OCI-M2 (cell line): ENCODE results near the gene ZSCAN26.
A peak's percentile ranks its signal among the peaks of the same experiment; 100 is the strongest.
"Not testable (repeated sequence)": the region's sequence is repeated elsewhere in the genome, so short reads cannot be mapped to it uniquely, and the experiment has no call there.

Experiments used
- DNase-seq: peaks from one replicate; lab custom pipeline; 2025; ENCODE audit not compliant: unreplicated experiment; lab: John Stamatoyannopoulos, UW

The ZSCAN26 gene

DNA sequence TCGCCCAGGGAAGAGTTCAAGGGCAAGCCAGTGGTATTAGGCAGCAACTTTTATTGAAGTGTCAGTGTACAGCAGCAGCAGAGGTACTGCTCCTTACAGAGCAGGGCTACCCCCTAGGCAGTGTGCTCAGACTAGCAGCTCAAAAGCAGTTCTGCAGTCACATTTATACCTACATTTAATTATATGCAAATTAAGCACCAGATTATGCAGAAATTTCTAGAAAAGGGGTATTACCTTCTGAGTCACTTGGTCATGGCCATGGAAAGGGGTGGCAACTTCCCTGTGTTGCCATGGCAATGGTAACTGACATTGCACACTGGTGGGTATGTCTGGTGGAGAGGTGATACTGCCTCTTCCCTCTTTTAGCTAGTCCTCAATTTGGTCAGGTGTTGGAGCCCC is 12.8 kb upstream of the ZSCAN26 start:
- no peak for DNase-seq

DNA sequence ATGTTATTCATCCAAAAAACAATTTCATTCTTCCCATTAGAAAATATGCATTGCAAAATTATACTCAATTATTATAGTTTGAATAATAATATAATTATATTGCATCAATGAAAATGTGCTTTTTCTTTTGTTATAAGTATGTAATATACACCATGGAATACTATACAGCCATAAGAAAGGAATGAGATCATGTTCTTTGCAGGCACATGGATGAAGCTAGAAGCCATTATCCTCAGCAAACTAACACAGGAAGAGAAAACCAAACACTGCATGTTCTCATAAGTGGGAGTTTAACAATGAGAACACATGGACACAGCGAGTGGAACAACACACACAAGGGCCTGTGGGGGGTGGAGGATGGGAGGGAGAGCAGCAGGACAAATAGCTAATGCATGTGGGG is 9.9 kb upstream of the ZSCAN26 start:
- DNase-seq, result no peak

DNA sequence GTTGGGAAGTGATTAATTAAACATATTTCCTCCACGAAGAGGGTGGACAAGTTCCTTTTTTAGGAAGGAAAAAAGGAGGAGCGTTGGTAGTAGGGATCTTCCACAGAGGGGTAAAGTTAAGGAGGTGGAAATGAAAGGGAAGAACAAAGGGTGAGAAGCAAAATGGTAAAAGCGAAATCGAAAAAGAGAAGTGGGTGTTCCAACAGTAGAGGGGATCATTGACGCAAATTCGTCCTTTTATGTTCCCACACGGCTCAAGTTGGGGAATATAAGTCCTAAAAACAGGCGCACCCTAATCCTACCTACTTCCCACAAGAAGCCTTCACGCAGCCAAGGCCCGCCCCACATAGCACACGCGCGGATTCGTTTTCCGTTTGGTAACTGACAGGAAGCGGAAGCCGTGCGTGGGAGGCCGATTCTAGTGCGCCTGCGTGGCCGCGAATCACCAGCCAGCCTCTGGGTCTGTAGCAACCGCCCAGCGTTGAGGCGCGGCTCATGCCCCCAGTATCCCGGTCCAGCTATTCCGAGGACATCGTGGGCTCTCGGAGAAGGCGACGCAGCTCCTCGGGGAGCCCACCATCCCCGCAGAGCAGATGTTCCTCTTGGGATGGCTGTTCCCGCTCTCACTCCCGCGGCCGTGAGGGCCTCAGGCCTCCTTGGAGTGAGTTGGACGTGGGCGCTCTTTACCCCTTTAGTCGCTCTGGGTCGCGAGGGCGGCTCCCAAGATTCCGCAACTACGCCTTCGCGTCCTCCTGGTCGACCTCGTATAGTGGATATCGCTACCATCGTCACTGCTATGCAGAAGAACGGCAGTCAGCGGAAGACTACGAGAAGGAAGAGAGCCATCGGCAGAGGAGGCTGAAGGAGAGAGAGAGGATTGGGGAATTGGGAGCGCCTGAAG is 7.8 kb upstream of the ZSCAN26 start, which contains the start of gene NKAPL:
Gene NKAPL, plus strand, starts transcription at position 421 of the 901 bp plus-strand sequence. Its CDS starts 75 bp downstream, at position 496.
- DNase-seq, result no peak

DNA sequence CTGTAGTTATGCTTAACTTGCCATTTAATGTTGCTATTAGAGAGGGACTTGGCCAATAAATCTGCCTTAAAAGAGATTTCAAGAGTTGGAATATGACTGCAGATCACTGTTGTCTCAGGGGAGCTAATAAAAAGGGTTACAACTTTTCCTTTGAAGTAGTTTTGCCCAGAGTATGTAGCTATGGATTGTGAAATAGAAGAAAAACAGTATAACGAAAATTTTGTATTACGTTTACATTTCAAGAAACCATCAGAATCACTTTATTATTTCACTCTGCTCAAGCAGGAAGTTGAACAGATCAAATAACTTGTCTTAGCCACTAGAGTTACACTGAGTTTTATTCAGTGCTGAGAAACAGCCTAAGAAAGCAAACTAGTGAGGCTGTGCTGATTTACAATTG is 3.0 kb upstream of the ZSCAN26 start:
- DNase-seq, result no peak

DNA sequence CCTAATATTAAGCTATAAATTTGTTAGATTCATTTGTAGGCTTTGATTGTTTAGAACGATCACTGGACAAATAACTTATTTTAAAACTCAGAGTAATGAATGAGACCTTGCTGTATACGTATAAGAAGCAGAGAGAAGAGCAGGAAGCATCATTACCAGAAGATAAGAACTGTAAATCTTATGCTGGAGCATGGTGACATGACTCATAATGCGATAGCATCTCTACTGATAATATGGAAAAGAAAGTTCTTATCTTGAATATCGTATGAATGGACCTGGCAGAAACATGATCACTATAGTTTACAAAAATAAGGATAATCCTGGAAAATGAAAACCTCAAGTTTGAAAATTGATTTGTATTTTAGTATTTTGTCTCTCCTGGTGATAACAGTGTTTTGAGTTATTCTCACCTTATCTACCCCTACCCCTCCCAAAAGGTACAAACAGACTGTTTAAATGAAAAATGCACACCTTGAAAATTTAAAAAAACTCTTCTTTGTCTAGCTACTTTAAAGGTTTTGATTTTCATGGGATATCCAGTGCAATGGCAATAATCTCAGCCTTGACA is 2.0 kb upstream of the ZSCAN26 start:
- no peak for DNase-seq

DNA sequence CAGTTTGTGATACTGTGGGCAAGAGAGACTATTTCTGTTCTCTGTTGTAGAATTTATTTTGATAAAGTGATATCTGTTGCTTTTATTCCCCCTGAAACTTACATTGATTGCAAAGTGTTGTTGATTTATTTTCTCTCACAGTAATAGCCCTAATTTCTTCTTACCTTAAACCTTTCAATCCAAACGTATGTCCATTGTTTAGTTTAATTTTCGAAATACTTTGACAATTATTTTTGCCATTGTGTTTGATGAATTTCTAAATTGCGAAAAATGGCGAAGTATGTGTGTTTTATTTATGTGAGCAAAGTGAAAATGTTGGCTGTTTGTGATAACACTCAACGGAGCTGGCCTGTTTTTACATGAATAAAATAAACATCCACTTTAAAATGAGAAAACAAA is 381 bp upstream of the ZSCAN26 start:
- no peak for DNase-seq

DNA sequence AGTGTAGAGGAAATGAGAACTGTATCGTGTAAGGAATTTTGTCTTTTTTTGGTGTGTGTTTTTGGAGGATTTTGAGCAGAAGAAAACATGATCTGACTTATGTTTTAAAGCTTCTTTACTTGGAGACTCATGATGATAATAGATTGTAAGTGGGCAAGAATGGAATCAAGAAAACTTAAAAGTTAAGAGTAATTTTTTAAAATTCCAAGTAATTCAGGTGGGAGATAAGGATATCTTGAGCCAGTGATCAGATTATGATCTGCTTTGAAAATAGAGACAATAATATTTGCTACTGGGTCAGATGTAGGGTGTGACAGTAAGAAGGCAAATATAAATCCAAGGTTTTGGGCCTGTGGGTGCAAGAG is 734 bp downstream of the ZSCAN26 start:
- no peak for DNase-seq

DNA sequence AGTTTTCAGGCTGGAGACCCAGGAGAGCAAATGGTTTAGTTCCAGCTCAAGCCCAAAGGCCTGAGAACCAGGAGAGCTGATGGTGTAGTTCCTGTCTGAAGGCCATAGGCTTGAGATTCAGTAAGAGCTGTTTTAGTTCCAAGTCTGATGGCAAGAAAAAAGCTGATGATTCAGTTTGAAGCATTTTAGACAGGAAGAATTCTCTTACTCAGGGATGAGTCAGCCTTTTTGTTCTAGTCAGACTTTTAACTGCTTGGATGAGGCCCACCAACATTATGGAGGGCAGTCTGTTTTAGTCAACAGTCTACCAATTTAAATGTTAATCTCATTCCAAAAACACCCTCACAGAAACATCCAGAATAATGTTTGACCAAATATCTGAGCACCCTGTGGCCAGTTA is 2.5 kb downstream of the ZSCAN26 start:
- DNase-seq, result no peak

DNA sequence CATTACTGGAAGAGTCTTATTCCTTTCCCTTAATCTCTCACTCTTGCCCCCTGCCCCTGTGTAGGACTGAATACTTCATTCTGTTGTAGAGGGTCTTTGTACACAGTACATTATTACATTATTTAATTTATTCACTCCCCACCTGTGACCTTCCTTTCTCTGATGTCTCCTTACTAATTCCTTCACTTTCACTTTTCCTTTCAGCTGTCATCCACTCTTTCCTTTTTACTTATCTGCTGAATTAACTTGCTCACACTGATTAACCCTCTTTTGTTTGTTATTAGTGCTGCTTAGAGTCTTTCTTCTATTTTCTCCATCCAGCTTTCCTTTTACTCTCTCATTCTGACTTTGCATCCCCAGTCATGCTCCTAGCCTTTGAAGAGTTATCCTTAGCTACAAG is 7.9 kb downstream of the ZSCAN26 start:
- DNase-seq, result no peak

DNA sequence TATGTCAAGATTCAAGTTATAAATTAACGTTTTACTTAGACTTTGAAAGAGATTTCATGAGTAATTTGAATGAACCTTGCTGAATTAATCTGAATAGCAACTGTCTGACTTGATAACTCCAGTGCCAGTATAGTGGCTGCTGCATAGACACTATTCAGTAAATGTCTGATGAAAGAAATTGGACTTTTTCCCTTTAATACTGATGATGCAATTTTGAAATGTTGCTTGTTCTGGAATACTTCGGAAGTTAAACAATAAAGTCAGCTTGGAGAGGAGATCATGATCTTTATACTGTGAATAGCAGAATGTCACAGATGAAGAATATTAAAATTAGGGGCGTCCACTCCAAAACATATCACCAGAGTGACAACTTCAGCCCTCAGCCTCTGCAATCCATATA is 10.8 kb downstream of the ZSCAN26 start:
- no peak for DNase-seq

DNA sequence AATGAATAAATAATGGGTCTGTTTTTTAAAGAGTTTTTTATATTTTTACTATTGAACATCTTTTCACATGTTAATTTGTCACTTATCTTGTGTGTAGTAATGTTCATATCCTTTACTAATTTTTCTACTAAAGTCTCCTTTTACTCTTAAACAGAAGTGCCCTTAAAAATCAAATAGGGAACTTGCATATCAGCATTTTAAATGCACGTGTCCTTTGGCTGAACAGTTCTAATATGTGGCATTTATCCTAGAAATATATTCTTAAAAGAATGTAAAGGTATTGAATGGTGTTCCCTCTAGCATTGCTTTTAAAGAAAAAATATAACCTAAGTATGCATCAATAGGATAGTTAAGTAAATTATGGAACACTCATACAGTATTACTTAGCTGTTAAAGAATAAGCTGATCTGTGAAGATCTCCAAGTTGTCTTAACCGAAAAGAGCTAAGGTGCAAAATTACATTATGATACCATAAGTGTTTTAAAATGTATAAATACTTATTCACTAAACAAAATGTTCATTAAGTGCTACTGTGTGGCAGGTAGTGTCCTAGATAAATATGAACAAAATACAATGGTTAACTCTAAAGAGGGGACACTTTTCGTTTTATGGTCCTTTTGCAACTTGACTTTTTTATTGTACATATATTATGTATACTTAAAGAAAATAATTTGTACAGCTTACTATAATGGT is 13.8 kb downstream of the ZSCAN26 start:
- DNase-seq, result no peak

DNA sequence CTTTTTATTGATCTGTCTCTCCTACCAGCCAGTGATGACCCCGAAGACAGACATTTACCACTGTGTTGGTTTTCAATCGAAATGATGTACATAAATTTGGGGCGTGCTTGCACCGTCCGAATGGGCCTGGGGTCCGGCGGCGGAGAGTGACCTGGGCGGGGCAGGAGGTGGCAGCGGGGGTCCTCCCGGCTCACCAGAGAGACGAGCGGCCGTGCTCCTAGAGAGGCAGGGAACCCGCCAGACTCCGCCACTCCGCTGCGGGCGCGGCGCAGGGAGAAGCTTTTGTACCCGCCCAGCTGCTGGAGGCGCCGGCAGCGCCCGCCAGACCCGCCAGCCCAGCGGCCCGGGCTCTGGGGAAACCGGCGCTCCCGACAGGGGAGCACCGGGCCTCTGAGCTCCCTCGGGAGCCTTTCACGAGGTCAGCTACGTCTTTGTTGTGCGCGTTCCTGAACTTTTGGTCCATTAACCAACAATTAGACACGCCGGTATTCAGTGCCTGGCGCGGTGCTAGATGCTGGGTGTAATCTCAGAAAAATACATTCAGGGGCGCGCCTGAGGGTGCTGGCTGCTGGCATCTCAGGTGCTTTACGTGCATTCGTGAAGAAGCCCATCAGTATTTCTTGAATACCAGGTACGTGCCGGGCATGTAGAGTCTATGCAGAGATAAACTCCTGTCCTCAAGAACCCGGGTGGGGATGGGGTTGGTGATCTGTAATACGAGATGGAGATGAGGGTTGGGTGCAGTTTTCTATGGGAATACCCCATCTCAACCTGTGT is 14.5 kb downstream of the ZSCAN26 start, which contains the start of gene PGBD1:
Gene PGBD1, plus strand, starts transcription at position 285 of the 777 bp plus-strand sequence. CDS start 2,242 bp downstream, outside the sequence.
- peak; percentile 69 for DNase-seq

DNA sequence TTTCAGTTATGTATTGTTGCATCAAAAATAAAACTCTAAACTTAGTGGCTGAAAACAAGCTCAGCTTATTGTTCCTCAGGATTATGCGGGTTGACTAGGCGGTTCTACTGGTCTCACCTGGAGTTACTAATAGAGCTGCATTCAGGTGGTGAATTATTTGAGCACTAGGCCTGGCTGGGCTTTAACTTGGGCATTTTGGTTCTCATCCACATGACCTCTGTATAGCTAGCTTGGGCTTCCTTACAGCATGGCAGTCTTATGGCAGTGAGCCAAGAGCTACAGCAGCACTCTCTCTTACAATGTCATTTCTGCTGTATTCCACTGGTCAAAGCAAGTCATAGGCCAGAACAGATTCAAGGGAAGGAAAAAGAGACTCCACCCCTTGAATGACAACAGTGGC is 16.0 kb downstream of the ZSCAN26 start:
- no peak for DNase-seq

DNA sequence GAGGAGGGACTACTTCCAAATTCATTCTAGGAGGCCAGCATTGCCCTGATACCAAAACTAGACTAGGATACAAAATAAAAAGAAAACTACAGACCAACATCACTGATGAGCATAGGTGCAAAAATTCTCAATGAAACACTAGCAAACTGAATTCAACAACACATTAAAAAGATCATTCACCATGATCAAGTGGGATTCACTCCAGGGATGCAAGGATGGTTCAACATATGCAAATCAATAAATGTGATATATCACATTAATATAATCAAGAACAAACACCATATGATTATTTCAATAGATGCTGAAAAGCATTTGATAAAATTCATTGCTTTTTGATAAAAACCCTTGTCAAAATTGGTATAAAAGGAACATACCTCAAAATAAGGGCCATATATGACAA is 24.6 kb downstream of the ZSCAN26 start:
- DNase-seq, result no peak

DNA sequence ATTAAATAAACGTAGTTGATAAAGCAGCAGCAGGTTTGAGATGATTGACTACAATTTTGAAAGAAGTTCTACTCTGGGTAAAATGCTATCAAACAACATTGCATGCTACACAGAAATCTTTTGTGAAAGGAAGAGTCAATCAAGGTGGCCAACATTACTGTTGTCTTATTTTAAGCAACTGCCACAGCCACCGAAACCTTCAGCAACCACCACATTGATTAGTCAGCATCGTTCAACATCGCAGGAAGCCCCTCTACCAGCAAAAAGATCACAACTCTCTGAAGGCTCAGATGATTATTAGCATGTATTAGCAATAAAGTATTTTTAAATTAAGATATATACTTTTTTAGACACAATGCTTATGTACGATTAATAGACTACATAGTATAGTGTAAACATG is 28.4 kb downstream of the ZSCAN26 start:
- no peak for DNase-seq

DNA sequence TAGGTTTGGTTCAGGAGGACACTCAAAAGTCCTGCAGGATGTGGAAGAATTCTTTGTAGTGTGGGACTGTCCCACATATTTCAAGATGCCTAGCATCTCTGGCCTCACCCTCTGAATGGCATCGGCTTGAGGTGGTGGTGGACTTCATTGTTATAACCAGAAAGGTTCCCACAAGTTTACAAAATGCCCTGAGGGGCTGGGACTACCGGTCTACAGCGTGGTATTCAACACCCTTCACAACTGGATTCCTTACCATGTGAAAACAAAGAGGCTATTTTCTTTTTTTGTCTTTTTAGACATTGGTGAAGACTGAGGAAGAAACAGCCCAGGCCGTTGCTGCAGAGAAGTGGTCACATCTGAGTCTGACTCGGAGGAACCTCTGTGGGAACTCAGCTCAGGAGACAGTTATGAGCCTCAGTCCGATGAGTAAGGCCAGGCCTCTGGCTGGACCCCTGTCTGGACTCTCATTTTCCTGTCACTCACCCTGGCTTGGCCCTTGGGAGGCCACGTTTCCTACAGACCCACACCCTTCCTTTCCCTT is 29.6 kb downstream of the ZSCAN26 start:
- no peak for DNase-seq

DNA sequence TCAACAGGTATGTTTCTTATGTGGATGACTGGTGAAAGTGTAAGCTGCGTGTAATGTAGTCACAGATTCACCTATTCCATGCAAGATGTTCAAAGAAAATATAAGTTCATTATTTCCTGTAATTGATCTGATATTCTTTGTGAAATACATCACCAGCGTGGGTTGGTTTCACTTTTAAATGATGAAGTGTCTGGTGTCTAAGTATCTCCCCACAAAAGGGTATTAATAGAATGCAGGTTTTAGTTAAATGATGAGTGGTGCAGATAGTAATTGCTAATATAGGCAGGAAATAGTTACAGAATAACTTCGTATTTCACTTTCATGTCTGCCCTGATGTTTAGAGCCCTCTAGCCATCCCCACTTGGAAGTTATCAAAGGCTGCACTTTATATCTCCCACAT is 36.6 kb downstream of the ZSCAN26 start:
- no peak for DNase-seq

DNA sequence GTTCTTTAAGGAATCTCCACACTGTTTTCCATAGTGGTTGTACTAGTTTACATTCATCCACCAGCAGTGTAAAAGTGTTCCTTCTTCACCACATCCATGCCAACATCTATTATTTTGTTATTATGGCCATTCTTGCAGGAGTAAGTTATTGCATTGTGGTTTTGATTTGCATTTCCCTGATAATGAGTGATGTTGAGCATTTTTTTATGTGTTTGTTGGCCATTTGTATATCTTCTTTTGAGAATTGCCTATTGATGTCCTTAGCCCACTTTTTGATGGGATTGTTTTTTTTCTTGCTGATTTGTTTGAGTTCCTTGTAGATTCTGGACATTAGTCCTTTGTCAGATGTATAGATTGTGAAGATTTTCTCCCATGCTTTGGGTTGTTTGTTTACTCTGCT is 39.4 kb downstream of the ZSCAN26 start:
- not testable (repeated sequence) for DNase-seq

DNA sequence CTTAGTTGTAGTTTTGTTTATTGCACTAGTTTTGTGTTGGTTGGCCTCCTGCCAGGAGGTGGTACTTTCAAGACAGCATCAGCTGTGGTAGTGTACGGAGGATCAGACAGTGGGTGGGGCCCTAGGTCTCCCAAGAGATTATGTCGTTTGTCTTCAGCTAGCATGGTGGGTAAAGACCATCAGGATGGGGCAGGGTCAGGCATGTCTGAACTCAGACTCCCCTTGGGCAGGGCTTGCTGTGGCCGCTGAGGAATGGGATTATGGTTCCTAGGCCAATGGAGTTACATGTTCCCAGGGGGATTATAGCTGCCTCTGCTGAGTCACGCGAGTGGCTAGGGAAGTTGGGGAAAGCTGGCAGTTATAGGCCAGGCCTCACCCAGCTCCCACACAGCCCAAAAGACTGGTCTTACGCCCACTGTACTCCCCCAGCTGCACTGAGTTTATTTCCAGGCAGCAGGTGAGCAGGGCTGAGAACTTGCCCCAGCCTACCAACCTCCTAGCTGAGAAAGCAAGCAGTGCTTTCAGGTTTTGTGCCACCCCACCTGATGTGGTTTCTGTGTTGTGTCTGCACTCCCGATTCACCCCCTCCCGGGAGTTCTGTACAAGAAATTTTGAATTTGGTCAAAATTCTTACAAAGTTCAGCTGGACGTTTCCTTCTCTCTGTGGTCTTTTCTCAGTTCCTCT is 44.3 kb downstream of the ZSCAN26 start:
- DNase-seq, result no peak

DNA sequence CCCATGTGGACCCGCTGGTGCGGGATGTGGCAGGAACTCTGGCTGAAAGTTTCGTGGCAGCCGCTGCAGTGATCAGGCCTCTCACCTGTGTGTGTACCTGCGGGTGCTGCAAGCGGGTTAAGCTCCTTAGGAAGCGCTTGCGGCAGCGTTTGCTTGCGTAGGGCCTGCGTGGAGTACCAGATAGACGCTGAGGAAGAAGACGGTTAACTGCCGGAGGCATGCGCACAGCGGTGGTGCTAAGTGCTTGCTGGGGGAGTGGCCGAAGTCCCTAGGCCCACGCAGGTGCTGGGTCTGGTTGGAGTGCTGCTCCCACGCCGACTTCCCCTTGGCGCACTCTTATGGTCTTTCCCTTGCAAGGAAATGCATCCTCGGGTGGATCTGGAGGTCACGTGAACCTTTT is 46.0 kb downstream of the ZSCAN26 start:
- no peak for DNase-seq
